Small intestine (tissue), 7 donors: ENCODE measurements around the gene CFAP299. TPM values are rescaled to one million over a fixed set of nuclear protein-coding genes. Genes with fewer than 3 reads are reported as not detected.

Source experiments
- DNase-seq, 2 donors: peaks; one replicate each; pipeline versions ENCODE4 v3.0.0 to v3.0.0-alpha.2; 2013
- FAIRE-seq: peaks from 2 replicates; lab custom pipeline; 2012; peaks lifted over from hg19 to GRCh38; lab: Jason Lieb, UNC
- H3K27ac ChIP-seq, 3 donors: one replicate each; pipeline ENCODE4 v1.5.1; 2013; ENCODE audit warnings: low read length in 2 of 3, mild to moderate bottlenecking in 2 of 3, control low read depth in 1 of 3, inconsistent platforms in 1 of 3, low read depth in 1 of 3, moderate library complexity in 1 of 3
- H3K27me3 ChIP-seq, 3 donors: one replicate each; pipeline ENCODE4 v1.6.1; 2013; ENCODE audit warnings: low read length in 3 of 3, inconsistent platforms in 1 of 3; ENCODE audit not compliant: control insufficient read depth in 3 of 3, insufficient read depth in 3 of 3
- H3K36me3 ChIP-seq, 3 donors: one replicate each; pipeline ENCODE4 v1.6.1; 2013; ENCODE audit warnings: low read length in 3 of 3, inconsistent platforms in 1 of 3, low read depth in 1 of 3, mild to moderate bottlenecking in 1 of 3, moderate library complexity in 1 of 3; ENCODE audit not compliant: control insufficient read depth in 3 of 3, insufficient read depth in 2 of 3
- H3K4me1 ChIP-seq, 3 donors: one replicate each; pipeline ENCODE4 v1.6.1; 2013; ENCODE audit warnings: low read length in 2 of 3, inconsistent platforms in 1 of 3, low read depth in 1 of 3, mild to moderate bottlenecking in 1 of 3, moderate library complexity in 1 of 3; ENCODE audit not compliant: control insufficient read depth in 3 of 3, insufficient read depth in 2 of 3
- H3K4me3 ChIP-seq, 3 donors: one replicate each; pipeline ENCODE4 v1.5.1; 2013; ENCODE audit warnings: low read length in 3 of 3, control low read depth in 1 of 3, inconsistent platforms in 1 of 3, low read depth in 1 of 3, mild to moderate bottlenecking in 1 of 3, moderate library complexity in 1 of 3
- H3K9me3 ChIP-seq, 2 donors: one replicate each; pipeline ENCODE4 v1.6.1; 2013; ENCODE audit warnings: low read depth in 1 of 2, low read length in 1 of 2; ENCODE audit not compliant: control insufficient read depth in 2 of 2, insufficient read depth in 1 of 2
- WGBS, 3 donors: extraction: QIAGEN DNeasy Blood & Tissue Kit; methylation state at CpG; one replicate each; pipeline ENCODE4 v1.1.7; 2013; 5-methylcytosine and 5-hydroxymethylcytosine counted together
- polyA plus RNA-seq, 4 donors: library from polyadenylated mRNA; stranded (reverse) in 3 of 4; unstranded in 1 of 4; fragments of 200-250 nt in 3 of 4; fragments of 120-200 nt in 1 of 4; gene quantifications; one replicate each; pipeline versions ENCODE4 v1.2.1 to v1.2.3, GENCODE V29; 2013
- donor health status: healthy with polysubstance abuse.
- donor health status: control.
- donor health status: control.
- donor health status: Bipolar disorder and iron deficiency.
- donor health status: healthy.

CFAP299 gene
- polyA plus RNA-seq, 4 donors, result not detected

DNA sequence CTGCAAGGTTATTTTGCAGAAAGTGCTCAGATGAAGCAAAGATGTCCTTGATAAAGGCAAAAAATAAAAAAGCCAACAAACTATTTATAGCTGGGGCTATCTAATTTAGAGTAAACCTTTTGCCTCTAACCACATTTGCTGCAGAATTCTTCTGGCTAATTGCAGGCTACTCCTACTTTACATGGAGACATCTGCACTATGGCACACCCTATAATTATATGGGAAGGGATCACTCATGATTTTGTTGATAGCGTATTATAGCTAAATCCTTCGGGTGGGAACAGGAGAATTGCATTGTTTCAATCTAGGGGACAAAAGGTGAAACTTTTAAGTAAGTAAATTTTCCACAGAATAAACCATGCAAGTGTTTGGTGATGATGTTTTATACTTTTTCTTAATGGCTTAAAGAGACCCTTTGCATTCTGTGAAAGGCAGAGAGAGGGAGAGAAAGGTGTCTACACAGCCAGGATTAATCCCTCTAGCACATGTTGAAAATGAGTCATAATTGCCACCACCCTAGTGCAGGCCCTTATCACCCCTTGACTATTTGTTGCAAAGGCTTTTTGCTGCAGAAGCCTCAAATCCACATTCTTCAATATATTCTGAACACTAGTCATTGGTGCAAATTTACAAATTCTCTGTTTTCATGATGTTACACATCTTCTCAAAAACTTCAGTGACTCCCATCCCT, 473.7 kb downstream of the CFAP299 start:
- no peak for FAIRE-seq
- H3K36me3 ChIP-seq, result no peaks in the 10 kb centered on the region

DNA sequence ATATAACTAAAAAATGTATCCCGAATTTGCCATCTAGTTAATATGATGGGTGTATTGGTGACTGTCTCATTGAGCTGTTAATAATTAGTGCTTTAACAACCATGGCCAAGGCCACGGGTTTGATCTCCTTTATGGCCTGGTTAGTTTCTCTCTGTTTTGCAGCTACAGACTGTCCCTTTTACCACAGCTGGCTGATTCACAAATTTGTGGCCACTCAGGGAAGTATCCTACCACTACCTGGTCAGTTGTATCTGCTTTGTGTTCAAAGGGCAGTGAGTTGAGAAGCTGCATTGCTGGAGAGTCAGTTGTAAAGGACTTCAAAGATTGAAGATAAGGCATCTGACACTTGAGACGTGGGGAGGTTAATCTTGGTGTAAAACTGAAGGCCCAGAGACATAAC, 475.9 kb downstream of the CFAP299 start:
- Histone ChIP-seq H3K4me3 (no peak overlapping the region), H3K4me1 (no peaks in the 10 kb centered on the region), H3K27ac (no peak overlapping the region), H3K36me3 (no peaks in the 10 kb centered on the region), H3K9me3 (no peaks in the 10 kb centered on the region), H3K27me3 (no peaks in the 10 kb centered on the region)
- DNase-seq (peak; percentile 11 to 19), FAIRE-seq (no peak)
- WGBS, 3 donors, result 11 to 54% (median 33%) methylated on average over 3 of the region's 3 CpGs

More for the DNA sequence above, 473.7 kb downstream of the CFAP299 start:
- WGBS, 3 donors, result 69 to 85% (median 74%) methylated on average over 2 of the region's 2 CpGs
- Histone ChIP-seq H3K9me3 (no peaks in the 10 kb centered on the region), H3K27me3 (no peaks in the 10 kb centered on the region), H3K4me3 (no peak overlapping the region), H3K4me1 (no peaks in the 10 kb centered on the region), H3K27ac (no peak overlapping the region)
- DNase-seq, result no peak

DNA sequence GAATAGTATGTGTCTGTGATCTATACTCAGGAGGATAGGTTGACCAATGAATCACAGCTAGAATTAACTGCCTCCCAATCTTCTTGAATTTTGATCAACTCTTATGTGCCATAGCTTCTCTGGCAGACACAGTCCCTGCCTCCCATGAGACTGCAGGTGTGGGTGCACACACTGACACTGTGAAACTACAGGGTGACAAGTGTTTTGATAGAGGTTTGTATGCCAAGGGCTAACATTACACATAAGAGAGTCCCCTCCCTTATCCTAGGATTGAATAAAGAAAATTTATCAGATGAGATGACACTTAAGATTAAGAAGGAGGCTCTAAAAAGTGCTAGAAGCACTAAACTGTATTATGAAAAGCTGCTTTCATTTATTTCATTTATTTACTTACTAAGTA, 476.6 kb downstream of the CFAP299 start:
- H3K4me3 ChIP-seq, result no peak overlapping the region
- H3K27ac ChIP-seq, result no peak overlapping the region
- FAIRE-seq, result no peak

DNA sequence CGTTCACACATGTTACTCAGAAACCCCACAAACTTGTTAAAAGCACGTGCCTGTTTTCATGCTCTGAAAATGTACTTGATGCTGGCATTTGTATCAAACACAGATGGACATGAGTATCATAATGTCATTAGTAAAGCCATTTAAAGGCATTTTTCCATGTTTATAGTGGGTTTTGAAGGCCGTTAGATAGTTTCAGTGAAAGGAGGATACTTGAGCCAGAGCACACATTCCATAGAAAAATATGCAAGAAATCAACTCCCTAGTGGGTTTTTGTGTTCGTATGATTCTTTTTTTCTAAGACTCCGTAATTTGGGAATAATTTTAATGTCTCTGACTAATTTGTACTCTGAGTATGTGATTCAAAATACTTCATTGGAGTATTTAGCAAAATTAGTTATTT, 478.7 kb downstream of the CFAP299 start:
- Histone ChIP-seq H3K9me3 (no peaks in the 10 kb centered on the region), H3K4me1 (no peaks in the 10 kb centered on the region), H3K4me3 (no peak overlapping the region), H3K27ac (no peak overlapping the region), H3K36me3 (no peaks in the 10 kb centered on the region), H3K27me3 (no peaks in the 10 kb centered on the region)
- WGBS, 3 donors, result 60 to 83% (median 74%) methylated on average over 5 of the region's 5 CpGs
- DNase-seq (no peak), FAIRE-seq (no peak)

More for the DNA sequence above, 476.6 kb downstream of the CFAP299 start:
- Histone ChIP-seq H3K4me1 (no peaks in the 10 kb centered on the region), H3K27me3 (no peaks in the 10 kb centered on the region), H3K9me3 (no peaks in the 10 kb centered on the region), H3K36me3 (no peaks in the 10 kb centered on the region)
- no peak for DNase-seq

DNA sequence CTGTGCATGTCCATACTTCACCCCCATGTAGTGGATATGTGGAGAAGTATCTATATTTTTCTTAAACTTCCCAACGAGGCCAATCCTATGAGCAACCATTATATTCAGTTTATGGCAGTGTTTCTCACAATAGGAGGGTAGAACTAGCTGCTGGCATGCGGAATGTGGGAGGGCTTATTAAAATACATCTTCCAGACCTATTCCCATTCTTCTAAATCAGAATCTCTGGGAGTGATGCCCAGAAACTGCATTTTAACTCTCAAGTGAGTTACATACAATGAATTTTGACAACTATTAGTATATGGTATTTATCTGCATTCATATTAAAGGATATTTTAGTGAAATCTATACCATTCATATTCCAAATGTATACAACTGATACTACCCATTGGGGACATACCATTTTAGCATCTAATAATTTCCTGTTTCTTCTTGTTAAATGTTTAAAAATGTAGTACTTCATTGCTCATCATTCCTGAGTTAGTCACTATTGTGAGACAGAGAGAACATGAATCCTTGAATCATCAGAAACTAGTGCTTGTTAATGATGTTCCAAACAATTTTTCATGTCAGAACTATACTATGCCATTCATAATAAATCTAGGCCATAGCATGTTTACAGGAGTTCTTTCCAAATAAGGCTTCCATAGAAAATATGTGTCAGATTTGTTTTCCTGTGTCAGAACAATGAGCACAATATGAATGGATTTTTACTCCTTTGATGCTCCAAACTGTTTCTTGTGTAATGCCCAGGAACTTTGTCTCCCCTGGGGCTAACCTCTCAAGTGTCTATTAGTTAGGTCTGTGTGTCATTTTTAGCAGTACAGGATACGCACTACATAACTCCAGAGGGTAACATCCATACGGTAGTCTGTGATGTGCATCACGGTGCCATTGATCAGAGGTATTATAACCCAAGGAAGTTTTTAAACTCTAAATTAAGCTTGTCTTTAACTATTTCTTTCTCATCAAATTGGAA, 496.1 kb downstream of the CFAP299 start:
- Histone ChIP-seq H3K4me1 (no peaks in the 10 kb centered on the region), H3K36me3 (no peaks in the 10 kb centered on the region), H3K4me3 (no peak overlapping the region), H3K9me3 (peaks cover 0 to 3% of the 10 kb centered on the region in 2 donors), H3K27me3 (no peaks in the 10 kb centered on the region), H3K27ac (no peak overlapping the region)
- FAIRE-seq (no peak), DNase-seq (no peak)
- 81 to 83% (median 81%) methylated on average over 5 of the region's 5 CpGs for WGBS, 3 donors

DNA sequence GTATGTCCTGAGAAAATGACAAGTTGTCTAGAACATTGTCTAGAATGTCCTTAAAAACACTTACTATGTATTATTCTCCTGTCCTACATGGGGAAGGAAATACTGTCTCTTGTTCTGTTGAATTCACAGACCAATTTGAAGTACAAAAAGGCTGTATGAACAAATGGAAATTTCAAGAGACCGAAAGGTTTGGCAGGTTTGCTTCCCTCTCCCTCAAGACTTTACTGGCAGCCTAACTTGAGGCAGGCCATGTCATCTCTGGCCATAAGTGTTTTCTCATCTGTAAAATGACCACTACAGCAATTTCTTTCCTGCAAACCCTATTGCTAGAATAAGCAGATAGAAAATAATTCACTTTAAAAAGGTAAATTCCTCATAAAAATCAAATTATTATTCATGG, 503.8 kb downstream of the CFAP299 start:
- no peaks in the 10 kb centered on the region for H3K9me3 ChIP-seq
- no peaks in the 10 kb centered on the region for H3K4me1 ChIP-seq
- H3K27me3 ChIP-seq, result no peaks in the 10 kb centered on the region
- 91 to 100% (median 97%) methylated on average over 1 of the region's 1 CpG for WGBS, 3 donors
- H3K4me3 ChIP-seq, result no peak overlapping the region
- no peaks in the 10 kb centered on the region for H3K36me3 ChIP-seq
- FAIRE-seq, result no peak
- no peak for DNase-seq
- H3K27ac ChIP-seq, result no peak overlapping the region

DNA sequence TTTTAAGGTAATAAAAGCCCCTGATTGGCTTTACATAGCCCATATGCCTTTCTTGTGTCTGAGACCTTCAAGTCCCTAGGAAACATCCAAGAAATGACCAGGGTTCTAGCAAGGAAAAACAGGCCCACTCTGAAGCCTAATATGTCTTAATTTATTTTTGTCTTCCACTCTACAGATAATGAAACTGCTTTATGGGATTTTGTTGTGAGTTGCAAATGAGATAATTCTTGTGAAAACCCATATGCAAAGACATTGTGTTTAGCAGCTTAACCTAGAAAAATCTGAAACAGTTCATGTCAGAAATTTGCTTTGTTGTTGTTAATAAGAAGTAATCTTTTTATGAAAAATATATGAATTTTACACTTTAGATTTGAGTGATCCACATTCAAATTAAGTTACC, 504.3 kb downstream of the CFAP299 start:
- Histone ChIP-seq H3K4me3 (no peak overlapping the region), H3K27ac (no peak overlapping the region), H3K36me3 (no peaks in the 10 kb centered on the region), H3K4me1 (no peaks in the 10 kb centered on the region), H3K27me3 (no peaks in the 10 kb centered on the region), H3K9me3 (no peaks in the 10 kb centered on the region)
- FAIRE-seq, result no peak
- DNase-seq, result no peak

DNA sequence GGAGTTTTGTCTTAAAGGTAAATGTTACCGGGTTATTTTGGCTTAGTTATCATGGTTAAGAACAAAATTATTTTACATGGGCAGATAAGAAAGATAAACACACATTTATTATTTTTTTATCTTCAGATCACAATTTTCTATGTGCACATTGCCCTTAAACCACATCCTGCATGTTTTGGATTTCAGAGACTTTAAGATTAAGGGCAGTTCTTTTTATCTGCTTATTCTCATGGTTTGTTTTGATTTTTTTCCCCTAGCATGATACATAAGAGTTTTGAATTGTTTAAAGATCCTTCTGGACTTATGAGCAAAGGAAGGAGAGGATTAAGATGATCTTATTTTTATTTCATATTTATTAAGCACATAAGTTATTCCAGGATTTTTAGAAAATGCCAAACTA, 504.9 kb downstream of the CFAP299 start:
- H3K4me3 ChIP-seq, result no peak overlapping the region
- DNase-seq, result peak in 1 of 2 donors; percentile 1
- 6 to 49% (median 28%) methylated on average over 1 of the region's 1 CpG for WGBS, 3 donors
- H3K9me3 ChIP-seq, result no peaks in the 10 kb centered on the region
- no peak for FAIRE-seq
- H3K27ac ChIP-seq, result no peak overlapping the region
- H3K4me1 ChIP-seq, result no peaks in the 10 kb centered on the region
- H3K36me3 ChIP-seq, result no peaks in the 10 kb centered on the region
- no peaks in the 10 kb centered on the region for H3K27me3 ChIP-seq
